Stimulated activated CD4-positive, alpha-beta T cell treated with anti-CD3 and anti-CD28 coated beads, Interleukin-15, amount 100 ng/mL, for 48 hours (primary cell): ENCODE results near the gene FAAH.

Source experiments
- DNase-seq, 2 donors: peaks; one replicate each; pipeline ENCODE4 v3.0.0-alpha.2; 2020; ENCODE audit warnings: low read depth in 2 of 2

FAAH gene

GRCh38 chr1:46401154-46401913 is 7.2 kb downstream of the FAAH start:
- DNase-seq = no peak

- DNase-seq = no peak
Measured at GRCh38 chr1:46401964-46402626, 8.0 kb downstream of the FAAH start.

GRCh38 chr1:46403916-46404315 is 9.8 kb downstream of the FAAH start:
- DNase-seq = no peak

- no peak for DNase-seq
Measured at GRCh38 chr1:46404482-46405196, 10.5 kb downstream of the FAAH start.

GRCh38 chr1:46405197-46405555 is 11.1 kb downstream of the FAAH start:
- DNase-seq = no peak

- DNase-seq = no peak
Measured at GRCh38 chr1:46405724-46406123, 11.6 kb downstream of the FAAH start.

- no peak for DNase-seq
Measured at GRCh38 chr1:46406881-46407608, 12.9 kb downstream of the FAAH start.

- DNase-seq = no peak
Measured at GRCh38 chr1:46407636-46408035, 13.5 kb downstream of the FAAH start.

GRCh38 chr1:46408356-46409062 is 14.4 kb downstream of the FAAH start:
- no peak for DNase-seq

GRCh38 chr1:46409063-46409372 is 14.9 kb downstream of the FAAH start:
- DNase-seq = no peak

GRCh38 chr1:46410156-46411009 is 16.3 kb downstream of the FAAH start:
- no peak for DNase-seq

GRCh38 chr1:46411010-46411405 is 16.9 kb downstream of the FAAH start:
- no peak for DNase-seq

GRCh38 chr1:46411601-46412341 is 17.7 kb downstream of the FAAH start:
- no peak for DNase-seq

GRCh38 chr1:46412893-46413595 is 18.9 kb downstream of the FAAH start:
- no peak for DNase-seq

- peak in 1 of 2 donors; percentile 10 for DNase-seq
Measured at GRCh38 chr1:46413596-46413985, 19.5 kb downstream of the FAAH start.

- no peak for DNase-seq
Measured at GRCh38 chr1:46415514-46415913, 21.4 kb downstream of the FAAH start.

GRCh38 chr1:46418976-46419375 is 24.9 kb downstream of the FAAH start:
- no peak for DNase-seq

GRCh38 chr1:46420533-46420915 is 26.4 kb downstream of the FAAH start:
- no peak for DNase-seq

GRCh38 chr1:46421739-46422138 is 27.6 kb downstream of the FAAH start:
- no peak for DNase-seq
